Loucy (cell line): ENCODE results near the gene PTPRT.

Experiments used
- EZH2phosphoT487 ChIP-seq: fragments of 200-600 bp; IDR thresholded peaks from 2 replicates; pipeline ENCODE4 v1.6.1; 2018; ENCODE audit warnings: antibody characterized with exemption, mild to moderate bottlenecking, moderate library complexity, borderline replicate concordance
- TF ChIP-seq, protein P1 (sequence below): fragments of 200-600 bp; sonication (generic); conservative IDR thresholded peaks from 2 replicates; pipeline ENCODE4 v1.5.1; 2014; ENCODE audit warnings: mild to moderate bottlenecking, antibody characterized with exemption, low read length

DNA sequence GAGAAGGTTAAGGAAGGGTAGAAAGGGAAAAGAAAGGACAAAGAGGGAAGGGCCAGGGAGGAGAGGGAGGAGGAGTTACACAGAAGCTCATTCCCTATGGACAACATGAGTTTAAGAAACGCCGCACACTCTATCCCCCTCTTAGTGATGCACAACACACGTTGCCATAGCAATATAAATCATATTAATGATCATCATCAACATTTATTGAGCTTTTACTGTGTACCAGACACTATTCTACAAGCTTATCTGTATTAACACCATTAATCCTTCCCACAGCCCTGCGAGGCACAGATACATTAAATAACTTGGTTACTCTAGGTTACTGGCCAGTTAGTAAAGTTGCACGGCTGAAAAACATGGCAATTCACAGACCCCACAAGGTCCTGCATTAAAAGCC, 234.8 kb downstream of the PTPRT start:
- TF ChIP-seq, protein P1, sequence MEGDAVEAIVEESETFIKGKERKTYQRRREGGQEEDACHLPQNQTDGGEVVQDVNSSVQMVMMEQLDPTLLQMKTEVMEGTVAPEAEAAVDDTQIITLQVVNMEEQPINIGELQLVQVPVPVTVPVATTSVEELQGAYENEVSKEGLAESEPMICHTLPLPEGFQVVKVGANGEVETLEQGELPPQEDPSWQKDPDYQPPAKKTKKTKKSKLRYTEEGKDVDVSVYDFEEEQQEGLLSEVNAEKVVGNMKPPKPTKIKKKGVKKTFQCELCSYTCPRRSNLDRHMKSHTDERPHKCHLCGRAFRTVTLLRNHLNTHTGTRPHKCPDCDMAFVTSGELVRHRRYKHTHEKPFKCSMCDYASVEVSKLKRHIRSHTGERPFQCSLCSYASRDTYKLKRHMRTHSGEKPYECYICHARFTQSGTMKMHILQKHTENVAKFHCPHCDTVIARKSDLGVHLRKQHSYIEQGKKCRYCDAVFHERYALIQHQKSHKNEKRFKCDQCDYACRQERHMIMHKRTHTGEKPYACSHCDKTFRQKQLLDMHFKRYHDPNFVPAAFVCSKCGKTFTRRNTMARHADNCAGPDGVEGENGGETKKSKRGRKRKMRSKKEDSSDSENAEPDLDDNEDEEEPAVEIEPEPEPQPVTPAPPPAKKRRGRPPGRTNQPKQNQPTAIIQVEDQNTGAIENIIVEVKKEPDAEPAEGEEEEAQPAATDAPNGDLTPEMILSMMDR = no peak
- no peak for TF ChIP-seq EZH2phosphoT487
